GM20431 (cell line): ENCODE results near the gene PNPLA7.
"Not testable (repeated sequence)": the region's sequence is repeated elsewhere in the genome, so short reads cannot be mapped to it uniquely, and the experiment has no call there.

Experiments
- in situ Hi-C: fragments of 300-500 bp; cut with MseI, MboI; formaldehyde crosslinking; loops from one replicate; pipeline ENCODE4 v1.15.0; 2020; ENCODE audit warnings: low sequenced_read_pairs; ENCODE audit not compliant: unreplicated experiment

The PNPLA7 gene

GRCh38 chr9:137454597-137455358 lies 95.4 kb downstream of the PNPLA7 start:
- in situ Hi-C loops: no loop called here

DNA sequence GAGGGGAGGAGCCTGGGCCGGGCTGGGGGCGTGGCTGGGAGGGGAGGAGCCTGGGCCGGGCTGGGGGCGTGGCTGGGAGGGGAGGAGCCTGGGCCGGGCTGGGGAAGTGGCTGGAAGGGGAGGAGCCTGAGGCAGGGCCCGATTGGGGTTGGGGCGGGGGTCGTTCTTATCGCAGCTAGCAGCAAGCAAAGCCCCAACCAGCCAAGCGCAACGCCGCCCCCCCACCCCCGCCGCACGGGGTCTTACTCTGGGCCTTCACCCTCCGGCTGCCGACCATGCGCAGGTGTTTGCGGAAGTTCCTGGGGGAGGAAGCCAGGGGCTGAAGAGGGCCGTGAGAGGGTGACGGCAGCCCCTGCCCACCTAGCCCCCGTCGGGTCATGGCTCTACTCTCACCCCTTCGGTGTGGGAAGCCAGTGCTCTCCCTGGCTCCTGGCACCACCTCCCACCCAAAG lies 96.0 kb downstream of the PNPLA7 start:
- in situ Hi-C loops: no loop called here

DNA sequence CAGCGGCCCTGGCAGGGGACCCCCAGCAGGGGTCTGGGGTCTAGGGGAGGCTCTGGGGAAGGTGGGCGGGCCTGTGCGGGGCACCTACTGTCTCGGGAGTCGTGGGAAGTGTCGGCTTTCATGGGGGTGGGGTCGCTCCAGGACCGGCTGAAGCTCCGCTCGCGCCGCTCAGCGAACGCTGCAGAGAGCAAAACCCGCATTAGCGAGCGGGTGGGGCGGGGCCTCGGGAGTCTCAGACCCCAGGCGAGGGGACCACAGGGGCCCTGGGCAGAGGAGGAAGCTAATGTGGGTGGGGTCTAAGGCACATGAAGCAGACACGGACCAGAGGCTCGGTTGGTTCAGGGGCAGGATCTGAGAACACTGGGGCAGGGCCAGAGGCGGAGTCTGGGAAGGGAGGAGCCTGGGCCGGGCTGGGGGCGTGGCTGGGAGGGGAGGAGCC lies 96.5 kb downstream of the PNPLA7 start:
- in situ Hi-C loops: no loop called here

GRCh38 chr9:137452761-137453642 lies 97.2 kb downstream of the PNPLA7 start:
- in situ Hi-C loops: no loop called here

GRCh38 chr9:137452006-137452760 lies 98.0 kb downstream of the PNPLA7 start:
- in situ Hi-C loops: no loop called here

GRCh38 chr9:137451264-137452005 lies 98.8 kb downstream of the PNPLA7 start:
- in situ Hi-C loops: not testable (repeated sequence)

- in situ Hi-C loops: not testable (repeated sequence)
These were observed 99.5 kb downstream of the PNPLA7 start for GRCh38 chr9:137450539-137451222.

DNA sequence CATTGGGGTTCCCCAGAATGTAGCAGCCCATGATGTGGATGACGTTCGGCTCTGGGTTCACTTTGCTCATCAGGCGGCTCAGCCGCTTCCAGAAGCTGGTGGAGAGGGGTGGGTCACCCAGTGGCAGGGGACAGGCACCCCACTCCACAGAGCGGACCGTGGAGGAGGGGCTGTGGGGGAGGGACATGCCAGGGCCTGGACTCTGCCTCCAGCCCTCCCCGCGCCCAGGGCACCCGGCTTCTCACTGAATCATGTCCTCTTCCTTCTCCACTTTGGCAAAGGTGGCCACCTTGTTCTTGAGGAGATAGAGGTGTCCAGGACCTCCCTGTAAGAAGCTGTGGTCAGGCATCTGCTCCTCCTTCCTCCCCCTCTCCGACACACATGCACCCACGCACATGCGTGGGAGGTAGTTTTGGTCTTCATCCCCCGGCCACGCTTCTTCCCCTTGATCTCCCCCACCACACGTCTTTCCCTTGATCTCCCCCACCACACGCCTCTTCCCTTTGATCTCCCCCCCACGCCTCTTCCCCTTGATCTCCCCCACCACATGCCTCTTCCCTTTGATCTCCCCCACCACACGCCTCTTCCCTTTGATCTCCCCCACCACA lies 100.2 kb downstream of the PNPLA7 start:
- in situ Hi-C loops: no loop called here

GRCh38 chr9:137449081-137449844 lies 100.9 kb downstream of the PNPLA7 start:
- in situ Hi-C loops: no loop called here

- in situ Hi-C loops: no loop called here
These were observed 101.6 kb downstream of the PNPLA7 start for GRCh38 chr9:137448602-137448962.

DNA sequence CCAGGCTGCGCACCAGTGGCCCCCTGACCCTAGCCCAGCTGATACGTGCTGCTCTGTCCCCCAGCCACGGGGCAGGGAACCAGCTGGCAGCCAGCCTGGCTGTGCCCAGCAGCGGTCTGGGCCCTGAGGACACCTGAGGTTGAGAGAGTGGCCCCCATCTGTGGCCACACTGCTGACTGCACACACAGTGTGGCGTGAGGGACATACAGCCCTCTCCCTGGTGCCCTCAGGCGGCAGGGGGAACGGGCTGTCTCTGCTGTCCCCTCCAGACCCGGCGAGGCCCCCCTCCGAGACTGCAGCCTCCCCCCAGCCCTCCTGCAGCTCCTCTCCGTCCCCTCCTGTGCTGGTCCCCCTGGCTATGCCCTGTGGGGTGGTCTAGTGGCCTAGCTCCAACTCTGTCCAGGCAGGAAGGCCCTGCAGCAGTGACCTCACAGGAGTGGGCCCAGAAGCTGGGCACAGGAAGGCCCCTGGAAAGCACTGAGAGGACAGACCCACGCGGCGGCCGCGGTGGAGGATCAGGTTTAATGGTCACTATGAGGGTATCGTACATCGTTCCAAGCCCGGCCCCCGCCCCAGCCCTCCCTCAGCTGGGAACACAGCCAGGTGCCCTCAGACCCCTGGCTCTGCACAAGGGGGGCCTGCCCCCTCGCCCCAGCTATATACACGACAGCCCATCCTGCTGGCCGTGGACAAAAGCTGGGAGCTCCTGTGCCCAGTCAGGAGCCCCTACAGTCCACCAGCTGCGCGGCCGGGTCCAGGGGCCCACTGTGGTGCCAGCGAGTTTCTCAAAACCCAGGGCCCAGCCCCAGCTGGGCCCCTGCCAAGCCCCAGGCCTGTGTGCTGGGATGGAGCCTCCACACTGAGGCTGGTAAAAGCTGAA lies 102.2 kb downstream of the PNPLA7 start:
- in situ Hi-C loops: no loop called here

DNA sequence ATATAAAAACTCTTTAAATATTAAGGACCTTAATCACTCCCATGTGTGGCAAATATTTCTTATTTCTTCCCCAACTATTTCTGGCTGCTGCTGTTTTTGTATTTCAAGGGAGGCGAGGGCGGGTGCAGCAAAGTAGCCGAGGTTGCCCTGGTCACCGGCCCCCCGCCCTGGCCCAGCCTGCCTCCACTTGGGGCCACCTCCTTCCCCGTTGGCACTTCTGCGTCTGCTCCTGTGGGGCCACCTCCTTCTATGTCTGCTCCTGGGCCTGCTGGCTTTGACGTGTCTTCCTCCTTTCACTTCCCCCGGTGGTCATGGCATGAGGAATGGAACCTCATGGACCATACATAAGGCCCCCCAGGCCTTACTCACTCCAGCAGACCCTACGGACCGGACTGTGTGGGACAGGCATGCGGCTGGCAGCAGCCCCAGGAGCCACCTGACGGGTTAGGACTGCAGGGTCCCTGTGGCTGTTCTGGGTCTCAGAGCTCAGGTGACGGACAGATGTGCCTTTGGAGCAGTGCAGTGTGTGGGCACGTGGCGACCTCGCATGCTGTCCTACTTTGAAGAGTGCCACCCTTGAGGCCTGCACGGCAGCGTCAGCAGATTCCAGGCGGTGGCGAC lies 103.2 kb downstream of the PNPLA7 start:
- in situ Hi-C loops: no loop called here

- in situ Hi-C loops: no loop called here
These were observed 104.2 kb downstream of the PNPLA7 start for GRCh38 chr9:137445930-137446431.

GRCh38 chr9:137445275-137445807 lies 104.9 kb downstream of the PNPLA7 start:
- in situ Hi-C loops: no loop called here

GRCh38 chr9:137444106-137444790 lies 106.0 kb downstream of the PNPLA7 start:
- in situ Hi-C loops: no loop called here

DNA sequence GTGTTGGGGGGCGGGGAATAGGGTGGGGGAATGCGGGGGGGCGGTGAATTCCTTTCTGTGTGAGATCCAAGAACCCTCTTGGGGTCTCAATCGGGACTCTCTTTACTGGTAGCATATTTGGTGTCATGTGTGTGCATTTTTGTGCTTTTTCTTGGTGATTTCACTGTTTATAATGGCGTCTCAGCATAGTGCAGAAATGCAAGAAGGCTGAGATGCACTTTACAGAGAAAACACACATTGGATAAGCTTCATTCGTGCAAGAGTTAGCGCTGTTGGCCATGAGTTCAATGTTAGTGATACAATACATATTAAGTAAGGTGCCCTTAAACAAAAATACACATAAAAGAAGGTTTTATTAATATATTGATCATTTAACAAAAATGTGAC lies 108.3 kb downstream of the PNPLA7 start:
- in situ Hi-C loops: no loop called here
